OCI-LY3 (cell line): ENCODE results near the gene KYNU.

ENCODE experiments used
- EZH2phosphoT487 ChIP-seq: fragments of 200-600 bp; shearing (Covaris generic); IDR thresholded peaks from 2 replicates; pipeline ENCODE4 v1.6.1; 2018; ENCODE audit warnings: antibody characterized with exemption, mixed run types, low read depth
- TF ChIP-seq, protein P1 (sequence below): fragments of 200-600, 300-600 bp; sonication (generic); IDR thresholded peaks from 2 replicates; pipeline ENCODE4 v1.5.1; 2014; ENCODE audit warnings: antibody characterized with exemption, low read length, low read depth

DNA sequence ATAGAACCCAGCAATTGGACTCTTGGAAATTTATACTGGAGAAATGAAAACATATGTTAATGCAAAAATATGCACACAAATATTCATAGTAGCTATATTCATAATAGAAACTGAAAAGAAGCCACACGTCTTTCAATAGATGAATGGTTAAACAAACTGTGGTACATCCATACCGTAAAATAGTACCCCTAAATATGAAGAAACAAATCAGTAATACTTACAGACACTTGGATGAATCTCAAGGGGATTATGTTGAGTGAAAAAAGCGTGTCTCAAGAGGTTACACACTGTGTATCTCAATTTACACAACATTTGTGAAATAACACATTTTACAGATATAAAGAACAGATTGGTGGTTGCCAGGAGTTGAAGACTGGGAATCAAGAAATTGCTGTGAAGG, 190.6 kb downstream of the KYNU start:
- TF ChIP-seq, protein P1, sequence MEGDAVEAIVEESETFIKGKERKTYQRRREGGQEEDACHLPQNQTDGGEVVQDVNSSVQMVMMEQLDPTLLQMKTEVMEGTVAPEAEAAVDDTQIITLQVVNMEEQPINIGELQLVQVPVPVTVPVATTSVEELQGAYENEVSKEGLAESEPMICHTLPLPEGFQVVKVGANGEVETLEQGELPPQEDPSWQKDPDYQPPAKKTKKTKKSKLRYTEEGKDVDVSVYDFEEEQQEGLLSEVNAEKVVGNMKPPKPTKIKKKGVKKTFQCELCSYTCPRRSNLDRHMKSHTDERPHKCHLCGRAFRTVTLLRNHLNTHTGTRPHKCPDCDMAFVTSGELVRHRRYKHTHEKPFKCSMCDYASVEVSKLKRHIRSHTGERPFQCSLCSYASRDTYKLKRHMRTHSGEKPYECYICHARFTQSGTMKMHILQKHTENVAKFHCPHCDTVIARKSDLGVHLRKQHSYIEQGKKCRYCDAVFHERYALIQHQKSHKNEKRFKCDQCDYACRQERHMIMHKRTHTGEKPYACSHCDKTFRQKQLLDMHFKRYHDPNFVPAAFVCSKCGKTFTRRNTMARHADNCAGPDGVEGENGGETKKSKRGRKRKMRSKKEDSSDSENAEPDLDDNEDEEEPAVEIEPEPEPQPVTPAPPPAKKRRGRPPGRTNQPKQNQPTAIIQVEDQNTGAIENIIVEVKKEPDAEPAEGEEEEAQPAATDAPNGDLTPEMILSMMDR, result no peak
- TF ChIP-seq EZH2phosphoT487, result no peak
